Lung (tissue), 12 donors: ENCODE measurements around the gene CTCFL. TPM values are rescaled to one million over a fixed set of nuclear protein-coding genes. Genes with fewer than 3 reads are reported as not detected.

ENCODE experiments used
- ATAC-seq: fragments of 200-7000 bp; cut with Tn5 transposase; one replicate; pipeline ENCODE4 v1.9.1; 2020; ENCODE audit warnings: moderate number of reproducible peaks; ENCODE audit not compliant: insufficient read depth, low FRiP score
- DNase-seq, 3 donors: peaks; one replicate each; pipeline ENCODE4 v3.0.0-alpha.2; 2013 to 2017
- H3K27ac ChIP-seq, 2 donors: one replicate each; pipeline ENCODE4 v1.5.1; 2013; ENCODE audit warnings: mild to moderate bottlenecking in 2 of 2, moderate library complexity in 2 of 2, control low read depth in 1 of 2, inconsistent platforms in 1 of 2, low read depth in 1 of 2, low read length in 1 of 2
- H3K27me3 ChIP-seq, 3 donors: one replicate each; pipeline ENCODE4 v1.5.1; 2013; ENCODE audit warnings: low read length in 2 of 3; ENCODE audit not compliant: control insufficient read depth in 3 of 3, insufficient read depth in 3 of 3
- H3K36me3 ChIP-seq, 4 donors: one replicate each; pipeline ENCODE4 v1.5.1; 2013; ENCODE audit warnings: low read length in 4 of 4, mild to moderate bottlenecking in 1 of 4, moderate library complexity in 1 of 4; ENCODE audit not compliant: control insufficient read depth in 4 of 4, insufficient read depth in 4 of 4
- H3K4me1 ChIP-seq, 5 donors: one replicate each; pipeline ENCODE4 v1.5.1; 2013; ENCODE audit warnings: low read length in 5 of 5, mild to moderate bottlenecking in 2 of 5, moderate library complexity in 1 of 5; ENCODE audit not compliant: control insufficient read depth in 5 of 5, insufficient read depth in 5 of 5
- H3K4me3 ChIP-seq: one replicate; pipeline ENCODE4 v1.5.1; 2013; ENCODE audit warnings: mild to moderate bottlenecking, control low read depth, moderate library complexity
- H3K9ac ChIP-seq, 2 donors: one replicate each; pipeline ENCODE4 v1.5.1; 2013; ENCODE audit warnings: low read length in 2 of 2, control low read depth in 1 of 2; ENCODE audit not compliant: insufficient read depth in 1 of 2
- H3K9me3 ChIP-seq, 4 donors: one replicate each; pipeline ENCODE4 v1.5.1; 2013; ENCODE audit warnings: low read length in 3 of 4, mild to moderate bottlenecking in 1 of 4, moderate library complexity in 1 of 4; ENCODE audit not compliant: control insufficient read depth in 4 of 4, insufficient read depth in 3 of 4
- CTCF ChIP-seq: IDR thresholded peaks from 2 replicates; pipeline ENCODE4 v1.5.1; 2012; ENCODE audit warnings: mild to moderate bottlenecking; ENCODE audit errors: control extremely low read depth, extremely low read depth
- WGBS, 2 donors: extraction: QIAGEN DNeasy Blood & Tissue Kit; methylation state at CpG; one replicate each; pipeline ENCODE4 v1.1.7; 2013; 5-methylcytosine and 5-hydroxymethylcytosine counted together
- polyA plus RNA-seq, 2 donors: library from polyadenylated mRNA; stranded (reverse); fragments of 200-250 nt; gene quantifications; one replicate each; pipeline ENCODE4 v1.2.1, GENCODE V29; 2013
- total RNA-seq, 2 donors: library from RNA; depleted of rRNA in 1 of 2; stranded (reverse); fragments of >200 nt in 1 of 2; gene quantifications; one replicate each; pipeline ENCODE4 v1.2.1, GENCODE V29; 2014 to 2021
- donor health status: control.
- donor health status: control.
- donor health status: Bipolar disorder and iron deficiency.
- donor health status: healthy.
- donor health status: DM: yes; HTN: yes; CAD: no.

CTCFL gene
- total and polyA plus RNA-seq, 4 donors: 0.02 TPM; not detected in 3

GRCh38 chr20:57556980-57557274 lies 32.0 kb upstream of the CTCFL start:
- DNase-seq: no peak
- Histone ChIP-seq H3K9ac (no peak overlapping the region), H3K36me3 (no peaks in the 10 kb centered on the region), H3K4me1 (no peaks in the 10 kb centered on the region), H3K27me3 (peaks cover 0 to 5% (median 5%) of the 10 kb centered on the region in 3 donors), H3K9me3 (no peaks in the 10 kb centered on the region), H3K27ac (no peak overlapping the region), H3K4me3 (no peak overlapping the region)
- ATAC-seq: no peak
- WGBS, 2 donors: 82 to 89% methylated on average over 3 of the region's 3 CpGs
- TF ChIP-seq CTCF: no peak

GRCh38 chr20:57555457-57556184 lies 30.7 kb upstream of the CTCFL start:
- WGBS, 2 donors: 68 to 77% methylated on average over 11 of the region's 11 CpGs

GRCh38 chr20:57553376-57554018 lies 28.6 kb upstream of the CTCFL start:
- DNase-seq (no peak), ATAC-seq (no peak)
- Histone ChIP-seq H3K27me3 (peaks cover 0 to 10% (median 5%) of the 10 kb centered on the region in 3 donors), H3K27ac (no peak overlapping the region), H3K4me3 (no peak overlapping the region), H3K36me3 (no peaks in the 10 kb centered on the region), H3K4me1 (no peaks in the 10 kb centered on the region), H3K9ac (no peak overlapping the region), H3K9me3 (no peaks in the 10 kb centered on the region)
- no peak for TF ChIP-seq CTCF
- 90 to 91% methylated on average over 11 of the region's 11 CpGs for WGBS, 2 donors

More at GRCh38 chr20:57555457-57556184, 30.7 kb upstream of the CTCFL start:
- Histone ChIP-seq H3K4me3 (no peak overlapping the region), H3K36me3 (no peaks in the 10 kb centered on the region), H3K27ac (no peak overlapping the region), H3K9ac (no peak overlapping the region), H3K27me3 (peaks cover 0 to 10% (median 5%) of the 10 kb centered on the region in 3 donors), H3K9me3 (no peaks in the 10 kb centered on the region), H3K4me1 (no peaks in the 10 kb centered on the region)
- TF ChIP-seq CTCF: no peak
- ATAC-seq (no peak), DNase-seq (no peak)
